HEK293T (cell line): Measurements from ENCODE around the gene CMYA5.
A peak's percentile ranks its signal among the peaks of the same experiment; 100 is the strongest.

Experiments
- CTCF ChIA-PET: fragments of 350-600 bp; formaldehyde crosslinking; extraction: SDS; loops from one replicate; lab custom pipeline; 2021; ENCODE audit warnings: antibody characterized with exemption, inconsistent platforms; lab: Yijun Ruan, JAX
- POLR2A ChIA-PET: fragments of 350-600 bp; formaldehyde crosslinking; extraction: SDS; loops from one replicate; lab custom pipeline; 2020; ENCODE audit warnings: antibody characterized with exemption, inconsistent platforms; lab: Yijun Ruan, JAX
- DNase-seq: peaks from one replicate; pipeline ENCODE4 v3.0.0; 2012; ENCODE audit warnings: mixed read lengths; ENCODE audit errors: extremely low spot score
- ARNT ChIP-seq: fragments of 450-650 bp; IDR thresholded peaks from 2 replicates; pipeline ENCODE4 v1.6.1; 2017; ENCODE audit warnings: mild to moderate bottlenecking
- BHLHE40 ChIP-seq: fragments of 450-650 bp; IDR thresholded peaks from 2 replicates; pipeline ENCODE4 v1.6.1; 2016; ENCODE audit warnings: mild to moderate bottlenecking, moderate library complexity, borderline replicate concordance
- CTBP1 ChIP-seq: fragments of 450-650 bp; IDR thresholded peaks from 2 replicates; pipeline ENCODE4 v1.6.1; 2016; ENCODE audit warnings: borderline replicate concordance
- ELF4 ChIP-seq: fragments of 450-650 bp; IDR thresholded peaks from 2 replicates; pipeline ENCODE4 v1.6.1; 2017; ENCODE audit warnings: antibody characterized with exemption
- FOXA1 ChIP-seq: fragments of 450-650 bp; IDR thresholded peaks from 2 replicates; pipeline ENCODE4 v1.6.1; 2016; ENCODE audit warnings: mild to moderate bottlenecking
- FOXK2 ChIP-seq: fragments of 450-650 bp; IDR thresholded peaks from 2 replicates; pipeline ENCODE4 v1.6.1; 2016; ENCODE audit warnings: mild to moderate bottlenecking
- FOXM1 ChIP-seq: fragments of 450-650 bp; IDR thresholded peaks from 2 replicates; pipeline ENCODE4 v1.6.1; 2017; ENCODE audit warnings: mild to moderate bottlenecking, borderline replicate concordance
- HDGF ChIP-seq: fragments of 450-650 bp; IDR thresholded peaks from 2 replicates; pipeline ENCODE4 v1.6.1; 2017; ENCODE audit warnings: antibody characterized with exemption, borderline replicate concordance
- L3MBTL2 ChIP-seq: fragments of 450-650 bp; conservative IDR thresholded peaks from 2 replicates; pipeline ENCODE4 v1.6.1; 2016; ENCODE audit warnings: mild to moderate bottlenecking
- LEF1 ChIP-seq: fragments of 450-650 bp; IDR thresholded peaks from 2 replicates; pipeline ENCODE4 v1.6.1; 2017; ENCODE audit warnings: mild to moderate bottlenecking, borderline replicate concordance
- NFRKB ChIP-seq: fragments of 450-650 bp; IDR thresholded peaks from 2 replicates; pipeline ENCODE4 v1.6.1; 2016; ENCODE audit warnings: mild to moderate bottlenecking, moderate library complexity
- SP1 ChIP-seq: fragments of 450-650 bp; IDR thresholded peaks from 2 replicates; pipeline ENCODE4 v1.6.1; 2017
- SUZ12 ChIP-seq: fragments of 450-650 bp; IDR thresholded peaks from 2 replicates; pipeline ENCODE4 v1.6.1; 2016; ENCODE audit warnings: mild to moderate bottlenecking
- TARDBP ChIP-seq: fragments of 450-650 bp; IDR thresholded peaks from 2 replicates; pipeline ENCODE4 v1.6.1; 2016
- ZNF384 ChIP-seq: fragments of 450-650 bp; IDR thresholded peaks from 2 replicates; pipeline ENCODE4 v1.6.1; 2016
- TF ChIP-seq, protein P1 (sequence below): fragments of 450-650 bp; IDR thresholded peaks from 2 replicates; pipeline ENCODE4 v1.6.1; 2016

Gene CMYA5

DNA sequence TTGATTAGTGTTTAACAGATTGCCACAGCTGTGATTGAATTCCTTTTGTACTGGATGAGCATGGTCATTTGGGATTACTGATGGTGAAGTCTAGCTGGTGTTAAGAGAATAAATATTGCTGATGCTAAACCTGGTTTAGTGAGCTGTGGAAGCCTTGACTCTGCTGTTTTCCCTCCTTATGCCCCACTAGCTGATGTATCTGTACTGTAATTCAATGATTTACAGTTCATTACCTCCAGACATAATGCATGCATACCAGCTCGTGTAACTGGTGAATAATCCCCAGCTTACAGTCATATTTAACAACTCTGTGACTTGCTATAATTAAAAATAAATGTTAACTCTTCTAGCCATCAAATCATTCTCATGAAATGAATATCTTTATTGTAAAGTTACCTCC is 1.7 kb upstream of the CMYA5 start:
- CTCF ChIA-PET = no interaction called here
- TF ChIP-seq, protein P1, sequence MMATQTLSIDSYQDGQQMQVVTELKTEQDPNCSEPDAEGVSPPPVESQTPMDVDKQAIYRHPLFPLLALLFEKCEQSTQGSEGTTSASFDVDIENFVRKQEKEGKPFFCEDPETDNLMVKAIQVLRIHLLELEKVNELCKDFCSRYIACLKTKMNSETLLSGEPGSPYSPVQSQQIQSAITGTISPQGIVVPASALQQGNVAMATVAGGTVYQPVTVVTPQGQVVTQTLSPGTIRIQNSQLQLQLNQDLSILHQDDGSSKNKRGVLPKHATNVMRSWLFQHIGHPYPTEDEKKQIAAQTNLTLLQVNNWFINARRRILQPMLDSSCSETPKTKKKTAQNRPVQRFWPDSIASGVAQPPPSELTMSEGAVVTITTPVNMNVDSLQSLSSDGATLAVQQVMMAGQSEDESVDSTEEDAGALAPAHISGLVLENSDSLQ = no peak
- TF ChIP-seq FOXM1 (no peak), TARDBP (no peak), HDGF (no peak)
- POLR2A ChIA-PET = no interaction called here
- no peak for DNase-seq

DNA sequence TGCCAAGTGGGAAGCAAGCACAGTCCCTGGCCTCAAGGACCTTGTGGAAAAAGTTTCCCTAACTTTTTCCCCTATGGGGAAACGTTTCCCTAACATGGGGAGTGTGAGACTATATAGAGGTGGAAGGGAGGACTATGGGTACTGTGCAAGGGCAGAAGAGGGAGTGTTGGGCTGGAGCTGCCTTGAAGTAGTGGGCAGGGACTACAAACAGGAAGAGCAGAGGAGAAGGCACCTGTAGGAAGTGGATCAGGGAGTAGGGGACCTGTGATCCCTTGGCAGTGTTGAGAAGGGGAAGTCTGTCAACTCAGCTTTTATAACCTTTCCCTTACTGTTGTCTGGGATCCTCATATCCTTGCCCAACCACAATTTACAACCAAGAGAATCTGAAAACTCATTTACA is 1.4 kb downstream of the CMYA5 start:
- TF ChIP-seq CTBP1 (no peak), FOXM1 (no peak), NFRKB (no peak), SUZ12 (no peak), TARDBP (no peak), ARNT (no peak), LEF1 (no peak), ZNF384 (no peak)
- TF ChIP-seq, protein P1 = no peak
- DNase-seq = no peak
- POLR2A ChIA-PET = no interaction called here
- CTCF ChIA-PET = no interaction called here

DNA sequence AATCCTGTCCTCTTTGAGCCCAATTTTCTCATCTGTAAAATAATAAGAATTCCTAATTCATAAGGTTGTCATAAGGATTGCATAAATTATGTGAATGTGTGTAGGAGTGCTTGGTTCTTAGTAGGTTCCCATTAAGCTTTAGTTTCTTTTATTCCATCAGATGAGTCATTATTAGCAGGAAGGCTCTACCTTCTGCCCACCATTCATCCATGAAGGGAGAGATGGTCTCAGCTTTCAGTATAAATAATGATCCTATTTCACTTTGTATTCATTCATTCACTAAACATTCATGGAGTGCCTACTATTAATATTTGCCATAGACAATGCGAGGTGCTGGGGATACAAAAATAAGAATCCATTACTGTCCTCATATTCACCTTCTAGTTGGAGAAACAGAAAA is 3.0 kb downstream of the CMYA5 start:
- no peak for DNase-seq
- POLR2A ChIA-PET = no interaction called here
- CTCF ChIA-PET = no interaction called here
- no peak for TF ChIP-seq ARNT
- TF ChIP-seq SP1 = no peak
- TF ChIP-seq ZNF384 = no peak

DNA sequence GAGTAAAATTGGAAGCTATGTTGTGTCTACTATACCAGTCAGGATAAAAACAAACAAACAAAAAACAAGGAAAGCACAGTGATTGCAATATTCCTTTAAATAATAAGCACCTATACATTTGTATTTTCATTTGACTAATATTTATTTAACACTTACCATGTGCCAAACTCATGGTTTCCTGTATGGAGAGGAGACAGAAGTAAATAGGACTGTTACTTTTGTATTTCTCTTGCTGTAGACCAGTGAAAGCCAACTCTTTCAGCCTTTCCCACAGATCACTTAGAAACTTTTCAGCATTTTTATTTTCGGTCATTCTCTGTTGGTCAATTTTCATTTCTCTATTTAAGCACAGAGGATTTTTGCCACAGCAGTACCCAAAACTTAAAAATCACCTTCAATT is 4.5 kb downstream of the CMYA5 start:
- POLR2A ChIA-PET = no interaction called here
- TF ChIP-seq FOXA1 = no peak
- no peak for TF ChIP-seq LEF1
- no peak for TF ChIP-seq L3MBTL2
- TF ChIP-seq ARNT = no peak
- no peak for TF ChIP-seq HDGF
- no peak for TF ChIP-seq ZNF384
- TF ChIP-seq TARDBP = no peak
- TF ChIP-seq FOXM1 = no peak
- TF ChIP-seq BHLHE40 = no peak
- TF ChIP-seq, protein P1 = no peak
- no peak for TF ChIP-seq ELF4
- TF ChIP-seq FOXK2 = no peak
- TF ChIP-seq NFRKB = no peak
- no peak for TF ChIP-seq CTBP1
- no peak for TF ChIP-seq SUZ12
- no peak for TF ChIP-seq SP1
- DNase-seq = no peak
- CTCF ChIA-PET = interaction anchor here (1.3 kb wide), 1 partner anchor 9 kb away, joined by 4 read pairs; no protein-coding TSS in a partner anchor

DNA sequence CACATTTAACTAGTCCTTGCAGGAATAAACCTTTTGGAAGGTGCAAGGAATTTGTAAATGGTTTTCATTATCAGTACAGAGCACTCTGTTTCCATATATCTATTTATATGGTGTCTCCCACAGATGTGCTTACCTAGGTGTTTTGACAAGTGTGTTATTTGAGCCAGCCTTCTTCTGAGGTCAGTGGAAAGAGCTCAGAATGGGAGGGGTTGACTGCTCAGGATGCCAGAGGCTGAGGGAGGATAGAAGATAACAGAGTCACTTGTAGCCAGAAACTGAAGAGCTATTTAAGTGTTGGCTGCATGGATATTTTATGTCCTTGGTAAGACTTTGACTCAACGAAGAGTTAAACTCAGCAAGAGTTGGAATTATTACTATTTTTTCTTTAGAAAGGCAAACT is 5.0 kb downstream of the CMYA5 start:
- ChIA-PET CTCF (interaction anchor here (1.3 kb wide), 1 partner anchor 9 kb away, joined by 4 read pairs; no protein-coding TSS in a partner anchor), POLR2A (no interaction called here)
- no peak for TF ChIP-seq BHLHE40
- no peak for TF ChIP-seq SUZ12
- no peak for TF ChIP-seq ARNT
- TF ChIP-seq TARDBP = no peak
- no peak for TF ChIP-seq FOXA1
- TF ChIP-seq FOXK2 = no peak
- TF ChIP-seq NFRKB = no peak
- TF ChIP-seq L3MBTL2 = no peak
- TF ChIP-seq, protein P1 = no peak
- no peak for TF ChIP-seq ELF4
- TF ChIP-seq CTBP1 = no peak
- no peak for TF ChIP-seq HDGF
- TF ChIP-seq FOXM1 = no peak
- no peak for TF ChIP-seq SP1
- TF ChIP-seq LEF1 = no peak
- peak; percentile 36 for DNase-seq

DNA sequence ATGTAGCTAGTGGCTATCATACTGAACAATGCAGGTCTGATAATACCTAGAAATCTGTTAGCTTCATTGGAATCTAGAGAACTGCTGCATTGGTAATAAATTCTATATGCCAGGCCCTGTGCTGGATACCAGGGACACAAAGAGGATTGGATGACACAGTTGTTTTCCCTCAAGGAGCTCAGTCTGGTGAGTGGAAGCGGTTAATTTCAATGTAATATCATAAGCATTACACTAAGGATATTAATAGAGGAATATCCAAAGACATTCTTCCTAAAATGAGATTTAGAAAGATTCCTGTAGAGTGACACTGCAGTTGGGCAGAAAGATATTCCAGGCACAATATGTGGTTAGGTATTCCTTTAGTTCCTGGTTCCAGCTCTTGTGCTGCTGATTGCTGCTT is 5.9 kb downstream of the CMYA5 start:
- POLR2A ChIA-PET = no interaction called here
- no peak for DNase-seq
- CTCF ChIA-PET = interaction anchor here (0.5 kb wide), 1 partner anchor 395 kb away, joined by 3 read pairs; no protein-coding TSS in a partner anchor
- TF ChIP-seq NFRKB (no peak), FOXK2 (no peak), L3MBTL2 (no peak), ARNT (no peak), LEF1 (no peak), BHLHE40 (no peak), SUZ12 (no peak)
